Mesenchymal stem cell (in vitro differentiated cells and primary cell): ENCODE measurements around the gene LRRC70.

ENCODE experiments used
- DNase-seq: peaks from one replicate; pipeline ENCODE4 v3.0.0-alpha.2; 2013
- H2AFZ ChIP-seq: one replicate; pipeline ENCODE4 v1.6.1; 2013; ENCODE audit warnings: low read depth, mild to moderate bottlenecking, control low read depth, inconsistent platforms, low read length, moderate library complexity
- H2AK5ac ChIP-seq: 2 replicates; pipeline ENCODE4 v1.6.1; 2013; ENCODE audit warnings: low read length, moderate library complexity, mild to moderate bottlenecking, inconsistent platforms; ENCODE audit not compliant: severe bottlenecking
- H2BK120ac ChIP-seq: one replicate; pipeline ENCODE4 v1.6.1; 2013; ENCODE audit warnings: low read depth, mild to moderate bottlenecking, inconsistent platforms, low read length, moderate library complexity
- H2BK12ac ChIP-seq, 2 experiments: one replicate each; pipeline ENCODE4 v1.6.1; 2013; ENCODE audit warnings: inconsistent platforms in 2 of 2, low read length in 2 of 2, mild to moderate bottlenecking in 2 of 2, moderate library complexity in 2 of 2, control low read depth in 1 of 2
- H2BK15ac ChIP-seq: one replicate; pipeline ENCODE4 v1.6.1; 2013; ENCODE audit warnings: mild to moderate bottlenecking, low read depth, inconsistent platforms; ENCODE audit not compliant: poor library complexity, severe bottlenecking
- H2BK5ac ChIP-seq: 2 replicates; pipeline ENCODE4 v1.6.1; 2013; ENCODE audit warnings: low read depth, mild to moderate bottlenecking, low read length, control low read depth, inconsistent platforms; ENCODE audit not compliant: poor library complexity, severe bottlenecking
- H3K14ac ChIP-seq, 2 experiments: one replicate each; pipeline ENCODE4 v1.6.1; 2013; ENCODE audit warnings: inconsistent platforms in 2 of 2, low read length in 2 of 2, control low read depth in 1 of 2, mild to moderate bottlenecking in 1 of 2, moderate library complexity in 1 of 2
- H3K18ac ChIP-seq, 2 experiments: one replicate each; pipeline ENCODE4 v1.6.1; 2013; ENCODE audit warnings: inconsistent platforms in 2 of 2, low read length in 2 of 2, control low read depth in 1 of 2, low read depth in 1 of 2, mild to moderate bottlenecking in 1 of 2
- H3K23ac ChIP-seq, 2 experiments: one replicate each; pipeline ENCODE4 v1.6.1; 2013; ENCODE audit warnings: inconsistent platforms in 2 of 2, low read length in 2 of 2, mild to moderate bottlenecking in 2 of 2, moderate library complexity in 2 of 2, control low read depth in 1 of 2
- H3K27ac ChIP-seq: 2 replicates; pipeline ENCODE4 v1.5.1; 2013; ENCODE audit warnings: mild to moderate bottlenecking, moderate library complexity, low read length, control low read depth, inconsistent platforms; ENCODE audit not compliant: poor library complexity, severe bottlenecking
- H3K27me3 ChIP-seq, 2 experiments: 2 replicates each; pipeline versions ENCODE4 v1.6.1 to v1.7.0; 2013; ENCODE audit warnings: low read length in 2 of 2, mild to moderate bottlenecking in 2 of 2, moderate library complexity in 2 of 2, control low read depth in 1 of 2, inconsistent platforms in 1 of 2; ENCODE audit not compliant: control insufficient read depth in 1 of 2, insufficient read depth in 1 of 2
- H3K36me3 ChIP-seq, 2 experiments: 2 replicates each; pipeline versions ENCODE4 v1.6.1 to v1.7.0; 2013; ENCODE audit warnings: low read length in 2 of 2, control low read depth in 1 of 2, inconsistent platforms in 1 of 2, low read depth in 1 of 2, mild to moderate bottlenecking in 1 of 2; ENCODE audit not compliant: insufficient read depth in 2 of 2, control insufficient read depth in 1 of 2
- H3K4ac ChIP-seq, 2 experiments: one replicate each; pipeline ENCODE4 v1.6.1; 2013; ENCODE audit warnings: inconsistent platforms in 2 of 2, low read length in 2 of 2, mild to moderate bottlenecking in 2 of 2, moderate library complexity in 2 of 2, control low read depth in 1 of 2, low read depth in 1 of 2
- H3K4me1 ChIP-seq: 2 replicates; pipeline ENCODE4 v1.6.1; 2013; ENCODE audit warnings: low read depth, low read length, control low read depth; ENCODE audit not compliant: control insufficient read depth, insufficient read depth
- H3K4me2 ChIP-seq: 2 replicates; pipeline ENCODE4 v1.6.1; 2013; ENCODE audit warnings: low read length, mild to moderate bottlenecking, inconsistent platforms; ENCODE audit not compliant: poor library complexity, severe bottlenecking
- H3K4me3 ChIP-seq, 2 experiments: 2 replicates each; pipeline versions ENCODE4 v1.5.1 to v1.7.0; 2013; ENCODE audit warnings: low read length in 2 of 2, mild to moderate bottlenecking in 2 of 2, control low read depth in 1 of 2, low read depth in 1 of 2; ENCODE audit not compliant: insufficient read depth in 1 of 2
- H3K79me1 ChIP-seq: replicated peaks from 2 replicates; pipeline ENCODE4 v1.6.1; 2013; ENCODE audit warnings: mild to moderate bottlenecking, control low read depth, low read length, inconsistent platforms; ENCODE audit not compliant: poor library complexity, severe bottlenecking
- H3K9ac ChIP-seq: 2 replicates; pipeline ENCODE4 v1.7.0; 2013; ENCODE audit warnings: mild to moderate bottlenecking, low read length, moderate library complexity
- H3K9me3 ChIP-seq: 2 replicates; pipeline ENCODE4 v1.7.0; 2013; ENCODE audit warnings: mild to moderate bottlenecking, low read length; ENCODE audit not compliant: control insufficient read depth
- H4K8ac ChIP-seq: one replicate; pipeline ENCODE4 v1.6.1; 2013; ENCODE audit warnings: inconsistent platforms, mild to moderate bottlenecking, low read length, moderate library complexity
- H4K91ac ChIP-seq: one replicate; pipeline ENCODE4 v1.6.1; 2013; ENCODE audit warnings: mild to moderate bottlenecking, low read length, inconsistent platforms
- WGBS: methylation state at CpG from one replicate; pipeline ENCODE4 v1.1.7; 2013; ENCODE audit warnings: mixed read lengths; 5-methylcytosine and 5-hydroxymethylcytosine counted together

LRRC70 gene

GRCh38 chr5:62574599-62574998 lies 4.0 kb upstream of the LRRC70 start:
- Histone ChIP-seq H2BK12ac (no peak overlapping the region), H2BK15ac (no peak overlapping the region), H4K8ac (no peak overlapping the region), H3K4me1 (no peaks in the 10 kb centered on the region), H3K27ac (no peak overlapping the region), H2BK5ac (no peak overlapping the region), H3K4ac (no peak overlapping the region), H3K27me3 (no peaks in the 10 kb centered on the region), H3K9ac (no peak overlapping the region), H3K9me3 (no peaks in the 10 kb centered on the region), H3K14ac (no peak overlapping the region), H4K91ac (no peak overlapping the region), H3K18ac (no peak overlapping the region), H3K4me2 (no peak overlapping the region), H2BK120ac (no peak overlapping the region), H3K79me1 (peaks cover 3% of the 10 kb centered on the region), H3K23ac (no peak overlapping the region), H3K36me3 (peaks cover 0 to 3% of the 10 kb centered on the region in 2 experiments), H3K4me3 (no peak overlapping the region), H2AK5ac (no peak overlapping the region), H2AFZ (no peak overlapping the region)
- 100% methylated on average over 1 of the region's 2 CpGs for WGBS
- no peak for DNase-seq

GRCh38 chr5:62575066-62575465 lies 3.6 kb upstream of the LRRC70 start:
- Histone ChIP-seq H3K14ac (no peak overlapping the region), H2BK12ac (no peak overlapping the region), H3K9me3 (no peaks in the 10 kb centered on the region), H2AK5ac (no peak overlapping the region), H2BK5ac (no peak overlapping the region), H2BK120ac (no peak overlapping the region), H3K4me1 (no peaks in the 10 kb centered on the region), H3K4me3 (no peak overlapping the region), H4K8ac (no peak overlapping the region), H3K27me3 (no peaks in the 10 kb centered on the region), H3K23ac (no peak overlapping the region), H2BK15ac (no peak overlapping the region), H2AFZ (no peak overlapping the region), H3K18ac (no peak overlapping the region), H3K79me1 (peaks cover 3% of the 10 kb centered on the region), H3K4ac (no peak overlapping the region), H3K9ac (no peak overlapping the region), H4K91ac (no peak overlapping the region), H3K36me3 (peaks cover 0 to 7% of the 10 kb centered on the region in 2 experiments), H3K27ac (no peak overlapping the region), H3K4me2 (no peak overlapping the region)
- DNase-seq: no peak
- 91% methylated on average over 1 of the region's 2 CpGs for WGBS

GRCh38 chr5:62575489-62575888 lies 3.1 kb upstream of the LRRC70 start:
- Histone ChIP-seq H3K9ac (no peak overlapping the region), H3K4ac (no peak overlapping the region), H3K27ac (no peak overlapping the region), H2BK5ac (no peak overlapping the region), H3K4me1 (no peaks in the 10 kb centered on the region), H3K23ac (no peak overlapping the region), H2AK5ac (no peak overlapping the region), H3K79me1 (peaks cover 3% of the 10 kb centered on the region), H3K18ac (no peak overlapping the region), H3K27me3 (no peaks in the 10 kb centered on the region), H4K91ac (no peak overlapping the region), H3K4me3 (no peak overlapping the region), H3K4me2 (no peak overlapping the region), H3K36me3 (peaks cover 0 to 8% of the 10 kb centered on the region in 2 experiments), H2BK15ac (no peak overlapping the region), H3K9me3 (no peaks in the 10 kb centered on the region), H2BK120ac (no peak overlapping the region), H4K8ac (no peak overlapping the region), H2AFZ (no peak overlapping the region), H2BK12ac (no peak overlapping the region), H3K14ac (no peak overlapping the region)
- 75% methylated on average over 1 of the region's 1 CpG for WGBS
- DNase-seq: no peak

- no peak overlapping the region for H2BK15ac ChIP-seq
- H3K4me3 ChIP-seq: no peak overlapping the region
- H4K91ac ChIP-seq: no peak overlapping the region
- H3K4me1 ChIP-seq: no peaks in the 10 kb centered on the region
- no peak for DNase-seq
- no peak overlapping the region for H2BK5ac ChIP-seq
- peaks cover 0 to 12% of the 10 kb centered on the region in 2 experiments for H3K36me3 ChIP-seq
- H3K27ac ChIP-seq: no peak overlapping the region
- no peak overlapping the region for H2AK5ac ChIP-seq
- H3K27me3 ChIP-seq: no peaks in the 10 kb centered on the region
- H2BK120ac ChIP-seq: no peak overlapping the region
- no peak overlapping the region for H3K18ac ChIP-seq
- no peak overlapping the region for H3K14ac ChIP-seq
- H2AFZ ChIP-seq: no peak overlapping the region
- no peak overlapping the region for H3K4ac ChIP-seq
- H3K79me1 ChIP-seq: peaks cover 3% of the 10 kb centered on the region
- H4K8ac ChIP-seq: no peak overlapping the region
- H3K9ac ChIP-seq: no peak overlapping the region
- H2BK12ac ChIP-seq: no peak overlapping the region
- 92% methylated on average over 3 of the region's 4 CpGs for WGBS
- no peaks in the 10 kb centered on the region for H3K9me3 ChIP-seq
- H3K23ac ChIP-seq: no peak overlapping the region
- no peak overlapping the region for H3K4me2 ChIP-seq
These were observed 1.9 kb upstream of the LRRC70 start for GRCh38 chr5:62576570-62577170.
